Common myeloid progenitor, CD34-positive (primary cell): Measurements from ENCODE around the gene TMEM120B.
A peak's percentile ranks its signal among the peaks of the same experiment; 100 is the strongest.

Experiments used
- CTCF ChIA-PET: fragments of 350-600 bp; sonication (Branson Sonifier 250); formaldehyde crosslinking; loops from one replicate; lab custom pipeline; 2021; ENCODE audit warnings: antibody characterized with exemption; lab: Charles Lee
- POLR2A ChIA-PET: fragments of 350-600 bp; sonication (Branson Sonifier 250); formaldehyde crosslinking; loops from one replicate; lab custom pipeline; 2021; ENCODE audit warnings: antibody characterized with exemption; lab: Charles Lee
- DNase-seq, 3 donors: peaks; one replicate each; pipeline versions ENCODE4 v3.0.0 to v3.0.0-alpha.2; 2013
- H3K27ac ChIP-seq, 2 experiments: 1 replicate in 1 of 2; 2 replicates in 1 of 2; pipeline ENCODE4 v1.7.0; 2013; ENCODE audit warnings: inconsistent platforms in 2 of 2, low read length in 2 of 2, mild to moderate bottlenecking in 2 of 2, low read depth in 1 of 2, moderate library complexity in 1 of 2; ENCODE audit not compliant: severe bottlenecking in 2 of 2, insufficient read depth in 1 of 2, poor library complexity in 1 of 2
- H3K27me3 ChIP-seq, 5 experiments: replicated peaks in 2 of 5; 1 replicate in 3 of 5; 2 replicates in 2 of 5; pipeline versions ENCODE4 v1.6.1 to v1.7.0; 2013; ENCODE audit warnings: low read length in 4 of 5, mild to moderate bottlenecking in 2 of 5, moderate library complexity in 2 of 5, inconsistent platforms in 1 of 5; ENCODE audit not compliant: insufficient read depth in 5 of 5, control insufficient read depth in 4 of 5
- H3K36me3 ChIP-seq, 4 experiments: 1 replicate in 2 of 4; 2 replicates in 2 of 4; pipeline versions ENCODE4 v1.6.1 to v1.7.0; 2013; ENCODE audit warnings: low read length in 3 of 4, control low read depth in 1 of 4, mild to moderate bottlenecking in 1 of 4; ENCODE audit not compliant: control insufficient read depth in 4 of 4, insufficient read depth in 4 of 4
- H3K4me1 ChIP-seq, 4 experiments: 1 replicate in 3 of 4; 2 replicates in 1 of 4; pipeline versions ENCODE4 v1.6.1 to v1.7.1; 2013; ENCODE audit warnings: low read length in 3 of 4, mild to moderate bottlenecking in 3 of 4, control low read depth in 1 of 4, inconsistent platforms in 1 of 4, moderate library complexity in 1 of 4; ENCODE audit not compliant: control insufficient read depth in 4 of 4, insufficient read depth in 4 of 4; ENCODE audit errors: control extremely low read depth in 1 of 4
- H3K4me3 ChIP-seq, 7 experiments: 1 replicate in 4 of 7; 2 replicates in 3 of 7; pipeline versions ENCODE4 v1.5.1 to v1.7.0; 2013; ENCODE audit warnings: mild to moderate bottlenecking in 7 of 7, low read length in 6 of 7, moderate library complexity in 6 of 7, inconsistent platforms in 2 of 7, low read depth in 2 of 7, control low read depth in 1 of 7; ENCODE audit not compliant: insufficient read depth in 4 of 7, control insufficient read depth in 1 of 7; ENCODE audit errors: extremely low read depth in 1 of 7
- H3K9me3 ChIP-seq, 5 experiments: 1 replicate in 4 of 5; 2 replicates in 1 of 5; pipeline versions ENCODE4 v1.6.1 to v1.7.1; 2013; ENCODE audit warnings: low read length in 4 of 5, mild to moderate bottlenecking in 2 of 5, inconsistent platforms in 1 of 5, low read depth in 1 of 5, moderate library complexity in 1 of 5; ENCODE audit not compliant: control insufficient read depth in 4 of 5, insufficient read depth in 2 of 5; ENCODE audit errors: control extremely low read depth in 1 of 5
- WGBS: methylation state at CpG from one replicate; pipeline ENCODE4 v1.1.5; 2013; ENCODE audit not compliant: insufficient coverage; 5-methylcytosine and 5-hydroxymethylcytosine counted together

TMEM120B gene

DNA sequence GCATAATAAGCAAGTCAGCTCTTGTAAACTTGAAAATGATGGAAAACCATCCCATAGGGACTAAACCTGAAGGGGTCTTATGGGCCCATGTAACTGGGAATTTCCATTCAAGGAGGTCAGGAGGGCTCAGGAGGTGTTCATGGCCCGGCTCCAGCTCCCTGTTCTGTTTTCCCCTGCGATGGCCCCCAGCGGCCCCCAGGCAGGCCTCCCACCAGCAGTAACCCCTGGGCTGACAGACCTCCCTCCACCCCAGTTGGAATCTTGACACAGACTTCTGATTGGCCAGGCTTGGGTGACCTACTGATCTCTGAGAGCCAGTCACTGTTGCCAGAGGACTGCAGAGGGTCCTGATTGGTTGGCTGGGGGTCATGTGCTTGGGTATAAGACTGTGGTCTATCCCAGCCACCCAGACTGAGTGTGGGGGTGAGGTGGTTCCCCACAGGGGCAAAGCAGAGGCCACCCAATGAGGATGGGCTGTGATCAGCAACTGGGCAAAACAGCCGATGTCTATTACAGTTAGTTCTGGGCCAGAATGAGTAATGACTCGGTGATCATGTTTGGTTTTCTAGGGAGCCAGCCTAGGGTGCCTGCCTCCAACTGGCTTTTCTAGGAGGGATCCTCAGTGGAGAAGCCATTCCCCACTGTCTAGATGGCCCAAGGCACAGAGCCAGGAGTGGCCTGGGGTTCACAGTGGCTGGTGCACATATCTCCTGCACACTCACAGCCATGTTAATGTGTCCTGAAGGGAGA, 53.9 kb downstream of the TMEM120B start:
- DNase-seq: no peak
- WGBS: 96% methylated on average over 5 of the region's 5 CpGs
- ChIA-PET POLR2A (interaction anchor here (0.9 kb wide), 1 partner anchor 23 kb away, joined by 3 read pairs; no protein-coding TSS in a partner anchor), CTCF (interaction anchor here (0.9 to 2.2 kb wide), 8 partner anchors 9 to 73 kb away, joined by 3 to 10 read pairs (median 6); partner anchors contain the start of gene RHOF)
- H3K4me3 ChIP-seq: no peak overlapping the region
- H3K27ac ChIP-seq: no peak overlapping the region
- no peaks in the 10 kb centered on the region for H3K9me3 ChIP-seq
- peaks cover 0 to 16% (median 3%) of the 10 kb centered on the region in 4 experiments for H3K36me3 ChIP-seq
- H3K27me3 ChIP-seq: no peaks in the 10 kb centered on the region
- H3K4me1 ChIP-seq: no peaks in the 10 kb centered on the region

GRCh38 chr12:121767525-121768016, 55.0 kb downstream of the TMEM120B start:
- DNase-seq: no peak
- H3K36me3 ChIP-seq: peaks cover 0 to 13% (median 3%) of the 10 kb centered on the region in 4 experiments
- H3K9me3 ChIP-seq: no peaks in the 10 kb centered on the region
- no peaks in the 10 kb centered on the region for H3K4me1 ChIP-seq
- no peak overlapping the region for H3K27ac ChIP-seq
- WGBS: 94% methylated on average over 8 of the region's 10 CpGs
- ChIA-PET POLR2A (no interaction called here), CTCF (interaction anchor here (0.8 to 3.4 kb wide), 10 partner anchors 11 to 71 kb away, joined by 3 to 17 read pairs (median 4); partner anchors contain the start of gene TMEM120B)
- H3K27me3 ChIP-seq: no peaks in the 10 kb centered on the region
- H3K4me3 ChIP-seq: no peak overlapping the region

- H3K9me3 ChIP-seq: no peaks in the 10 kb centered on the region
- H3K36me3 ChIP-seq: peaks cover 0 to 10% (median 1%) of the 10 kb centered on the region in 4 experiments
- DNase-seq: no peak
- H3K4me3 ChIP-seq: no peak overlapping the region
- peaks cover 0 to 8% (median 0%) of the 10 kb centered on the region in 4 experiments for H3K4me1 ChIP-seq
- no peak overlapping the region for H3K27ac ChIP-seq
- ChIA-PET POLR2A (interaction anchor here (0.6 to 1.0 kb wide), 3 partner anchors 20 to 69 kb away, joined by 3 to 4 read pairs (median 3); no protein-coding TSS in a partner anchor), CTCF (interaction anchor here (0.6 to 3.4 kb wide), 8 partner anchors 10 to 127 kb away, joined by 3 to 17 read pairs (median 4); partner anchors contain the start of gene TMEM120B)
- H3K27me3 ChIP-seq: no peaks in the 10 kb centered on the region
- WGBS: 100% methylated on average over 7 of the region's 9 CpGs
Measured at GRCh38 chr12:121769297-121769830, 56.8 kb downstream of the TMEM120B start.

- no peak overlapping the region for H3K4me3 ChIP-seq
- DNase-seq: peak in 1 of 3 donors; percentile 25
- ChIA-PET POLR2A (interaction anchor here (1.0 kb wide), 2 partner anchors 22 to 69 kb away, joined by 3 to 4 read pairs; no protein-coding TSS in a partner anchor), CTCF (interaction anchor here (0.6 to 17.2 kb wide), 8 partner anchors 10 to 128 kb away, joined by 3 to 405 read pairs (median 4); partner anchors contain the start of genes RHOF and TMEM120B)
- H3K27me3 ChIP-seq: no peaks in the 10 kb centered on the region
- WGBS: 86% methylated on average over 10 of the region's 11 CpGs
- H3K9me3 ChIP-seq: no peaks in the 10 kb centered on the region
- H3K4me1 ChIP-seq: peaks cover 0 to 8% (median 0%) of the 10 kb centered on the region in 4 experiments
- peak overlapping the region in 1 of 2 experiments; percentile 15 for H3K27ac ChIP-seq
- H3K36me3 ChIP-seq: peaks cover 0 to 10% (median 0%) of the 10 kb centered on the region in 4 experiments
Measured at GRCh38 chr12:121769831-121770301, 57.3 kb downstream of the TMEM120B start.

DNA sequence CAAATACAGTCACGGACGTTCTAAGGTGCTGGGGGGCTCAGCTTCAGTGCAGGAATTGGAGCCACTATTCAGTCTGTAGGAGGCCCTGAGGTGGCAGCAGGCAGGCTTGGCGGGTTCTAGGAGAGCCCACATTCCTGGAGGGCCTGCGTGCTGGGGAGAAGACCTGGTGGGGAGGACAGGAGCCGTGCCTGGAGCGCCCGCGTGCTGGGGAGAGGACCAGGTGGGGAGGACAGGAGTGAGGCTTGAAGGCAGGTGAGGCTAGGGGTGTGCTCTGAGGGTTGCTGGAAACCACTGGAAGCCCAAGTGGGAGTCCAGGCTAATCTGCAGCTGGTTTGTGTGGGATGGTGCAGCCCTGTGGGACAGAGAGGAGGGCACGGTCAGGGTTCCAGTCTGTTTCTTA, 57.8 kb downstream of the TMEM120B start:
- H3K36me3 ChIP-seq: peaks cover 0 to 9% (median 0%) of the 10 kb centered on the region in 4 experiments
- peak overlapping the region in 1 of 2 experiments; percentile 15 for H3K27ac ChIP-seq
- ChIA-PET CTCF (interaction anchor here (1.2 to 17.2 kb wide), 4 partner anchors 11 to 80 kb away, joined by 3 to 405 read pairs (median 12); partner anchors contain the start of genes RHOF and TMEM120B), POLR2A (interaction anchor here (1.0 kb wide), 1 partner anchor 70 kb away, joined by 4 read pairs; no protein-coding TSS in a partner anchor)
- no peaks in the 10 kb centered on the region for H3K9me3 ChIP-seq
- H3K27me3 ChIP-seq: no peaks in the 10 kb centered on the region
- H3K4me1 ChIP-seq: peaks cover 0 to 8% (median 0%) of the 10 kb centered on the region in 4 experiments
- 85% methylated on average over 8 of the region's 9 CpGs for WGBS
- no peak for DNase-seq
- no peak overlapping the region for H3K4me3 ChIP-seq

DNA sequence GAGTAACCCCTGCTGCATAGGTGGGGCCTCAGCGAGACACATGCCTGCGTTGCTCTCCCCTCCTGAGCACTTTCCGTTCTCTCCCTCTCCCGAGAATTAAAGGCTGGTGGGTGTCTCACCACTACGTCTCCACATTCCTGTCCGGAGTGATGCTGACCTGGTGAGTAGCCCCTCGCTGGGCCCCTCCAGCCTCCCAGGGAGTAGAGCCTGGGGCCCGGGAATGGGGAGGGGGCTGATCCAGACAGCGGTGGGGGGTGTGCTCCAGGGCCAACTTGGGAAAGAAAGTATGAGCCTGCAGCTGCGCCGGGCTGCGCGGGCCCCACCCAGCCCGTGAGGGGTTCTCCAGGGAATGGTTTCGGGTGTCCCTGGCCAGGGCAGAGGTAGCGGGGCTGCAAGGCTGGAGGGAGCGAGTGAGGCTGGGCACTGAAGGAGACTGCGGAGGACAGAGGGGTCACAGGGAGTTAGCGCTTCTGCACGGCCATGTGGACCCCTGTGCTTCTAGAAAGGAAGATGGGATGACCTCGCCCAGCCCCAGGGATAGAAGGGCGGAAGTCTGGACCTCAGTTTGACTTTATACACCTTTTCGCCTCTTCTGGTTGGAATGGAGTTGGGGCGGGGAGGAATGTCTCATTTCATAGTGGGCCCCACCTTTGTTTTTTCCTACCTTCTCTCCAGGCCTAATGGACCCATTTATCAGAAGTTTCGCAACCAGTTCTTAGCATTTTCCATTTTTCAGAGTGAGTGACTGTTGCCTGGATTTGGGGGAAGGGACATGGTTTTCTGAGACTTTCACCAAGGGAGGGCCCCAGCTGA, 58.5 kb downstream of the TMEM120B start:
- Histone ChIP-seq H3K27ac (no peak overlapping the region), H3K9me3 (no peaks in the 10 kb centered on the region), H3K4me1 (peaks cover 0 to 8% (median 2%) of the 10 kb centered on the region in 4 experiments), H3K4me3 (no peak overlapping the region), H3K27me3 (no peaks in the 10 kb centered on the region), H3K36me3 (peaks cover 0 to 4% (median 0%) of the 10 kb centered on the region in 4 experiments)
- WGBS: 93% methylated on average over 23 of the region's 25 CpGs
- POLR2A ChIA-PET: no interaction called here
- no peak for DNase-seq
- CTCF ChIA-PET: interaction anchor here (1.2 to 17.2 kb wide), 4 partner anchors 22 to 81 kb away, joined by 3 to 405 read pairs (median 10); partner anchors contain the start of genes RHOF and TMEM120B
